Ishikawa (cell line): ENCODE data around the gene PLEKHA5.

Source experiments
- CEBPB ChIP-seq: IDR thresholded peaks from 2 replicates; pipeline ENCODE4 v1.6.1; 2012
- CREB1 ChIP-seq: IDR thresholded peaks from 2 replicates; pipeline ENCODE4 v1.6.1; 2012; ENCODE audit warnings: low read depth
- EGR1 ChIP-seq: IDR thresholded peaks from 2 replicates; pipeline ENCODE4 v1.6.1; 2012
- EP300 ChIP-seq: IDR thresholded peaks from 2 replicates; pipeline ENCODE4 v1.6.1; 2012; ENCODE audit warnings: borderline replicate concordance
- FOXM1 ChIP-seq: IDR thresholded peaks from 2 replicates; pipeline ENCODE4 v1.6.1; 2012; ENCODE audit warnings: low read depth, borderline replicate concordance
- NFIC ChIP-seq: IDR thresholded peaks from 2 replicates; pipeline ENCODE4 v1.6.1; 2012
- RAD21 ChIP-seq: IDR thresholded peaks from 2 replicates; pipeline ENCODE4 v1.6.1; 2012; ENCODE audit warnings: low read depth
- REST ChIP-seq: IDR thresholded peaks from 2 replicates; pipeline ENCODE4 v1.6.1; 2012; ENCODE audit warnings: low read depth, mild to moderate bottlenecking
- TAF1 ChIP-seq: IDR thresholded peaks from 2 replicates; pipeline ENCODE4 v1.6.1; 2012; ENCODE audit warnings: low read depth, mild to moderate bottlenecking
- TCF12 ChIP-seq: IDR thresholded peaks from 2 replicates; pipeline ENCODE4 v1.6.1; 2012; ENCODE audit warnings: low read depth
- YY1 ChIP-seq: IDR thresholded peaks from 2 replicates; pipeline ENCODE4 v1.6.1; 2012; ENCODE audit warnings: low read depth
- ZBTB7A ChIP-seq: IDR thresholded peaks from 2 replicates; pipeline ENCODE4 v1.6.1; 2012; ENCODE audit warnings: low read depth
- TF ChIP-seq, protein P1 (sequence below): IDR thresholded peaks from 2 replicates; pipeline ENCODE4 v1.6.1; 2012

- no peak for TF ChIP-seq RAD21
- no peak for TF ChIP-seq TCF12
- TF ChIP-seq, protein P1, sequence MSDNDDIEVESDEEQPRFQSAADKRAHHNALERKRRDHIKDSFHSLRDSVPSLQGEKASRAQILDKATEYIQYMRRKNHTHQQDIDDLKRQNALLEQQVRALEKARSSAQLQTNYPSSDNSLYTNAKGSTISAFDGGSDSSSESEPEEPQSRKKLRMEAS: no peak
- TF ChIP-seq YY1: no peak
- TF ChIP-seq CEBPB: no peak
- no peak for TF ChIP-seq ZBTB7A
- no peak for TF ChIP-seq EP300
- TF ChIP-seq CREB1: no peak
- TF ChIP-seq EGR1: no peak
- TF ChIP-seq FOXM1: no peak
- no peak for TF ChIP-seq REST
- TF ChIP-seq TAF1: no peak
- no peak for TF ChIP-seq NFIC
Observed at GRCh38 chr12:19206493-19207077, 77.1 kb downstream of the PLEKHA5 start.
